ENCODE measurements around the gene LRRFIP1. TPM values are rescaled to one million over a fixed set of nuclear protein-coding genes. Genes with fewer than 3 reads are reported as not detected.
A peak's percentile ranks its signal among the peaks of the same experiment; 100 is the strongest.

Gene LRRFIP1
- total and polyA plus RNA-seq, 2 of the 13 experiments (the other 11 are each of a cell fraction or from before 2014, with no cell fraction given): 15.9 to 40.5 TPM

GRCh38 chr2:237743561-237744269 lies 116.3 kb downstream of the LRRFIP1 start (continued):
- no peak for TF ChIP-seq AGO2 (optimal IDR thresholded peaks at IDR 0.05; ENCODE audit: low read depth, low read length)
- TF ChIP-seq REL (CRISPR knock-in tag; conservative IDR thresholded peaks at IDR 0.05): no peak
- 0 out of 2 replicates have a peak, but pooled peaks have one; percentile 55 for TF ChIP-seq EHMT2 (IDR thresholded peaks at IDR 0.05; ENCODE audit: borderline replicate concordance, low read depth, low read length)
- no peak for TF ChIP-seq ZNF101 (CRISPR knock-in tag; IDR thresholded peaks at IDR 0.05; ENCODE audit: borderline replicate concordance, low read depth)
- peak; percentile 67; the same call in 1 of the 2 replicates for TF ChIP-seq YEATS2 (CRISPR knock-in tag; IDR thresholded peaks at IDR 0.05; ENCODE audit: borderline replicate concordance)
- TF ChIP-seq ZNF362 (CRISPR knock-in tag; IDR thresholded peaks at IDR 0.05; ENCODE audit: borderline replicate concordance): peak; percentile 84; the same call in 1 of the 2 replicates
- no peak for TF ChIP-seq U2AF2 (IDR thresholded peaks at IDR 0.05; ENCODE audit: low read depth, low read length)
- TF ChIP-seq ZNF160 (CRISPR knock-in tag; IDR thresholded peaks at IDR 0.05): 0 out of 2 replicates have a peak, but pooled peaks have one; percentile 24
- peak; percentile 50; the same call in 1 of the 2 replicates for TF ChIP-seq ZNF574 (CRISPR knock-in tag; IDR thresholded peaks at IDR 0.05)
- peak; percentile 30 for TF ChIP-seq ZNF18 (CRISPR knock-in tag; IDR thresholded peaks at IDR 0.05; ENCODE audit: insufficient replicate concordance)
- peak; percentile 83 for TF ChIP-seq PHF5A (CRISPR knock-in tag; IDR thresholded peaks at IDR 0.05; ENCODE audit: low read depth, unreplicated experiment)
- TF ChIP-seq GMEB1 (CRISPR knock-in tag; IDR thresholded peaks at IDR 0.05; ENCODE audit: borderline replicate concordance): peak; percentile 62
- TF ChIP-seq ZNF235 (CRISPR knock-in tag; IDR thresholded peaks at IDR 0.05; ENCODE audit: borderline replicate concordance): no peak
- TF ChIP-seq NFE2 (CRISPR knock-in tag; IDR thresholded peaks at IDR 0.05): no peak
- TF ChIP-seq CEBPB (IDR thresholded peaks at IDR 0.05; ENCODE audit: borderline replicate concordance, low read depth, low read length): peak; percentile 58; the same call in 1 of the 2 replicates
- TF ChIP-seq ZSCAN20 (CRISPR knock-in tag; IDR thresholded peaks at IDR 0.05; ENCODE audit: borderline replicate concordance): no peak
- no peak for TF ChIP-seq HNRNPLL (IDR thresholded peaks at IDR 0.05; ENCODE audit: low read depth, low read length, poor library complexity, severe bottlenecking)
- TF ChIP-seq ZBTB44 (CRISPR knock-in tag; IDR thresholded peaks at IDR 0.05): no peak
- peak; percentile 96 for TF ChIP-seq GATAD2A (CRISPR knock-in tag; IDR thresholded peaks at IDR 0.05)

Measured in HepG2 (cell line).